ENCODE data around the gene RHOF. TPM values are rescaled to one million over a fixed set of nuclear protein-coding genes. Genes with fewer than 3 reads are reported as not detected.
A peak's percentile ranks its signal among the peaks of the same experiment; 100 is the strongest.

Gene RHOF, protein sequence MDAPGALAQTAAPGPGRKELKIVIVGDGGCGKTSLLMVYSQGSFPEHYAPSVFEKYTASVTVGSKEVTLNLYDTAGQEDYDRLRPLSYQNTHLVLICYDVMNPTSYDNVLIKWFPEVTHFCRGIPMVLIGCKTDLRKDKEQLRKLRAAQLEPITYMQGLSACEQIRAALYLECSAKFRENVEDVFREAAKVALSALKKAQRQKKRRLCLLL
- 7.8 TPM for total RNA-seq

GRCh38 chr12:121793440-121793837 is at the start of gene RHOF:
Gene RHOF, minus strand, starts transcription at chr12:121793688. Its CDS starts 55 bp downstream, at chr12:121793633.
- DNase-seq = no peak

DNA sequence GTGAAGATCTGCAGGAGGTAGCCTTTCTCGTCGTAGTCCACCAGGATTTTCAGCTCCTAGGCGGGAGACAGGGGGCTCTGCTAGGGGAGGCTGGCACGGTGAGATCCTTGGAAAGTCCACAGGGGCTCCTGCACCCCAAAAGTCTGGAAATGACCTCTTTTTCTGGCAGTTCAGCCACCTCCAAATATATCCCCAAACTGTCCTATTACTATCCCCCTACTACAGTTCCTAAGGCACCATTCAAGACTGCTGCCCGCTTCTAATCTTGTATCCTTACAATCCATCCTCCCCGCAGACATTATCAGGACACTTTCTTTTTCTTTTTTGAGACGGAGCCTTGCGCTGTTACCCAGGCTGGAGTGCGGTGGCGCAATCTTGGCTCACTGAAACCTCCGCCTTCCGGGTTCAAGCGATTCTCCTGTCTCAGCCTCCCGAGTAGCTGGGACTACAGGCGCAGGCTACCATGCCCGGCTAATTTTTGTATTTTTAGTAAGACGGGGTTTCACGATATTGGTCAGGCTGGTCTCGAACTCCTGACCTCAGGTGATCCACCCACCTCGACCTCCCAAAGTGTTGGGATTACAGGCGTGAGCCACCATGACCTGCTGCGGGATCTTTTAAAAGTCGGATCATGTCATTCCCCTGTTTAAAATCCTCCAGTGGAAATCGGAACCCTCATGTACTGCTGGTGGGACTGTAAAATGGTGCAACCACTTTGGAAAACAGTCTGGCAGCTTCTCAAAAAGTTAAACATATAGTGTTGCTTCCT is 46.7 kb upstream of the RHOF start:
- DNase-seq = no peak

DNA sequence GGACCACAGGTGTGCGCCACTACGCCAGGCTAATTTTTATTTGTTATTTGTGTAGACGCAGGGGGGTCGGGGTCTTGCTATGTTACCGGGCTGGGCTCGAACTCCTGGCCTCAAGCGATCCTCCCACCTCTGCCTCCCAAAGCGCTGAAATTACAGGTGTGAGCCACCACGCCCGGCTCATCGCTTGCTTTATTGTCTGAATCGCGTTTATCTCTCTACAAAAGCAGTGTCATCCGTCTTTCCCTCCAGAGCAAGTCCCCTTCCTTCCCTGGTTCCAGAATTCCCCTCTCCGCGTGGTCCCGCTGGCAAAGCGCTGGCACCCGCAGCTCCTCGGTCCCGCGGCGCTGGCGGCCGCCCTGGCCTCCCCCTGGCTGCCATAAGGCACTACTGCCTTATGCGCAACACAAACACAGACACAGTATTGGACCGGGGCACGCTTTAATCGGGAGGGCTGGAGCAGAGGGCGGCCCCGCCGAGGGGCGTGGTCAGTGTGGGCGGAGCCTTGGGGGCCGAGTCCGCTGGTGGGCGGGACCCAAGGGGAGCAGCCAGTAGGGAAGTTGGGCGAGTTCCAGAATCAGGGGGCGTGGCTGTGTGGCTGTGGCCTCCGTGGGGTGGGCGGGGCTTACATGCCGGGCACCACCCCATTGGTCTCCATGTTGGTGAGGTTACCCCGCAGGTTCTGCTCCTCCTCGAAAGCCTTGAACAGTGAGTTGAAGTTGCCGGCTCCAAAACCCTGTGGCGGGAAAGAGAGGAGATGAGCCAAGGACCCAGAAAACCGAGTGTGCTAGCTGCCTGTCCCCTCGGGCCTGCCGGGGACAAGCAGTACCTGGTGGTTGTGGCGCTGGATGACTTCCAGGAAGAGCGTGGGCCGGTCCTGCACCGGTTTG is 45.9 kb upstream of the RHOF start:
- DNase-seq = peak; percentile 98

- DNase-seq = no peak
Measured at GRCh38 chr12:121838126-121838525, 44.6 kb upstream of the RHOF start.

DNA sequence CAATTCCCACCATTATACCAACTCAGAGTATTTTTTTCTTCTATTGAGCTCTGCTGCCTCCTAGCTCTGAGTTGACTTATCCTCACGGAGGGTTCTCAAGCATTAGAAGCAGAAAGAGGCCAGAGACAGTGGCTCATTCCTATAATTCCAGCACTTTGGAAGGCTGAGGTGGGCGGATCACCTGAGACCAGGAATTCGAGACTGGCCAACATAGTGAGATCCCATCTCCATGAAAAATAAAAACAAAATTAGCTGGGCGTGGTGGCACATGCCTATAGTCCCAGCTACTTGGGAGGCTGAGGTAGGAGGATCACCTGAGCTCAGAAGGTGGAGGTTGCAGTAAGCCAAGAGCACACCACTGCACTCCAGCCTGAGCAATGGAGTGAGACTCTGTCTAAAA is 44.2 kb upstream of the RHOF start:
- no peak for DNase-seq

DNA sequence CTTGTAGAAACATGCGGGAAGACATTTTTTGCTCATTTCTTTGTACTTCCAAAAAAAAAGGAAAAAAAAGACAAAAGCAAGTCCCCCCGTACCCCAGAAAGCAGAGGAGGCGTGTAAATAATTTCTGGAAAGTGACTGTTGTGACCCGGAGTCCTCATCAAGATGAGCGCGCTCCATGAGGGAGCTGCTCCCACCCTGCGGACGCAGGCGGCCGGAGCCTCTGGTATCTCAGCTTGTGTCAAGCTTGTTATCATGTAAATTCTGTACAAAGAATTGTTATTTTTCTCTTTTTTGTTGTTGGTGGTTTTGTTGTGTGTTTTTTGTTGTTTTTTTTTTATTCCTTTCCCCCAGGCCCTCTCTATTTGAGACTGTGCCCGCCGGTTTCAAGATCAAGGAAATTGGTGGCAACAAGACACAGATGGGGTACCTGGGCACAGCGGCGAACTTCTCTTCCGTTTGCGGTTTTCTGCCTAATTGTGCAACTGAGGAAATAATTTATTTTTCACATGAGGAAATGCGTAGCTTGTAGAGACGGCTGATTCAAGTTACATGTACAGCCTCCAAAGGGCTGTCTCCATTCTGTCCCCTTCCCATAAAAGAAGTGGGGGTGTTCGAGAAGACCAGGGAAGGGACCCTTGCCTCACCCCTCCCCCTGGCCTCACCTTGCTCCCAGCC is 38.2 kb upstream of the RHOF start:
- no peak for DNase-seq

DNA sequence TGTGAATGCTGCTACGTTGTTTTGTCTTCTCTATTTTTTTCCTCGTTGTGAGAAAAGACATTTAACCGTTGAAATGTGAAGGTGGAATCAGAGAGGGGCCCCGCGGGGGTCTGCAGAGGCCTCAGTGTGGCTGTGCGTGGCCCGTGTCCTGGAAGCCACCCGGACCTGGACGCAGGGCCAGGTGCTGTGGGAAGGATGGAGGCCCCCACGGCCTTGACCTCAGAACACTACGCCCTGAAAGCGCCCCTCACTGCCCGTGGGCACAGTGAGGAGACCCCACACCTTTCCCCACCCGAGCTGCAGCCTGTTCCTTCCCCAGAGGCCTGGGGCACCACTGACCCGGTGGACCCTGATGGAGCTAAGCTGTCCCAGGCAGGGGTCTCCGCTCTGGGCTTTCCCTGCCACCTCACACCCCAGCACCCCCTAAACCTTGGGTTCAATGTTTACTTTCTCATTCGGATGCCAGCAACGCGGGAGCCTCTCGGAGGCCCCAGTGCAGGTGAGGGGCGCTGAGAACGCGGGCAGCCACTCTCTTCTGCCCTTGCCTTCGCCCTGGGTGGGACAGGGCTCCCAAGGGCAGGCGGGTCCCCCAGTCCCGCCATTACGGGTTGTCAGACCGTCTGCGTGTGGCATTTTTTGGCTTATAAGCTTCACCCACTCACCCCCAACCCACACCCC is 37.2 kb upstream of the RHOF start:
- no peak for DNase-seq

DNA sequence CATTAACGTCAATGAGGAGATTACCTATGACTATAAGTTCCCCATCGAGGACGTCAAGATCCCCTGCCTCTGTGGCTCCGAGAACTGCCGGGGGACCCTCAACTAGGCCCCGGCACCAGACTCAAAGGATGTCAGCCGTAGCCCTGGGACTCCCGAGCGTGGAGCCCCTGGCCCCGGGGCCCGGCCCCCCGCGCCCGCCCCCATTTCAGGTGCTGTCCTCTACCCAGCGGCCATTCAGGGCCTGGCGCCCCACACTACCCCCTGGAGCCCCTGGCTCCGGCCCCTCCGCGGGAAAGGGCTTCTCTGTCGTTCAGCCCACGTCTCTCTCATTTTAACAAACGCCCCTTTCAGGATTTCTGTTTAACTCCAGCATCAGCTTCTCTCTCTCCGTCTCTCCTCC is 36.6 kb upstream of the RHOF start:
- no peak for DNase-seq

GRCh38 chr12:121829250-121829918 is 35.9 kb upstream of the RHOF start:
- no peak for DNase-seq

DNA sequence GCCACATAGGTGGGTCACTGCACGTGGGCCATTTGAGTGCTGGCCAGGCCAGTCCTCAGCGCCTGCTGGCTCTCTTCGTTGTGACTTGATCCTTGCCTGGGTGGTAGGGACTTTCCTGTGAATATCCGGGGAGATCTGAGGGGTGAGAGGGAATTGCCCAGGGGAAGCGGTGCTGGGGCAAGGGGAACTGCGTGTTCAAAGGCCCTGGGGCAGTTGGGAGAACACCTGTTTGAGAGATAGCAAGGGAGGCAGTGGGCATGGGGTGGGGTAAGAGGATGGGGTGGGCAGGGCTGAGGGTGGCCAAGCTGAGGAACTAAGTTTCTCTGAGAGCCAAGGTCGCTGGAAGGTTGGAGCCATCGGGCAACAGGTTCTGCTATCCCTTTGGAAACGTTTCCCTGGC is 35.3 kb upstream of the RHOF start:
- no peak for DNase-seq

DNA sequence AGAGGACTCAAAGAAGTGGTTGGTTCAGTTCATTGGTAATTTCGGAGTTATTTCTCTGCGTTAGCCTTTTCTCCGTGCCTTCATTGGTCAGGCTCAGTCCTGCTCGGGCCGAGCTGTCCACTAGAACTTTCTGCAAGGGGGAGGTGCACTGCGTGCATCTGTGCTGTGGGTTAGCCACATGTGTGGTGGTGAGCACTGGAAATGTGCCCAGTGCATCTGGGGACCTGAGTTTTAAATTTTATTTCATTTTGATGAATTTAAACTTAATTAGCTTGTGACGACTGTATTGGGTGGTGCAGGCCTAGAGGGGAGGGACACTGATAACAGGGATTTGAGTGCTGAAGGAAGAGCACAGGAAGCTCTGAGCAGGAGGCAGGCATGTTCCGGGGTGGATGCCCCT is 34.8 kb upstream of the RHOF start:
- no peak for DNase-seq

DNA sequence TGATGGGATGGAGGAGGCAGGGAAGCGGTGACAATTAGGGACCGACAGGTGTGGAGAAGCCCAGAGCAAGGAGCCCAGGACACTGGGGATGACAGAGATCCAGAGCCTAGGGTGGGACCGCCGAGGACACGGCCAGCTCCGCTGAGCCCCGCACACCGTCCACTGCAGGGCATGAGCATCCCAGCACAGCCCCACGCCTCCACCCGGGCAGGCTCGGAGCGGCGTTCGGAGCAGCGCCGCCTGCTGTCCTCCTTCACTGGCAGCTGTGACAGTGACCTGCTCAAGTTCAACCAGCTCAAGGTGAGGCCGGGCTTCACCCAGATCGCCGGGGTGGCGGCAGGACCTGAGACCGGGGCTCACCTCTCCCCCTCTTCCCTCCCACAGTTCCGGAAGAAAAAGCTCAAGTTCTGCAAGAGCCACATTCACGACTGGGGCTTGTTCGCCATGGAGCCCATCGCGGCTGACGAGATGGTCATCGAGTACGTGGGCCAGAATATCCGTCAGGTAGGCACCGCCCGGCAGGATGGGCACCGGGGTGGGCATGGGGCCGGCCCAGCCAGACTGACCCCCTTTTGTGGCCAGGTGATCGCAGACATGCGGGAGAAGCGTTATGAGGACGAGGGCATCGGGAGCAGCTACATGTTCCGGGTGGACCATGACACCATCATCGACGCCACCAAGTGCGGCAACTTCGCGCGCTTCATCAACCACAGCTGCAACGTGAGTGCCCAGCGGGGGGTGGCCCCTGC is 34.0 kb upstream of the RHOF start:
- DNase-seq = no peak

GRCh38 chr12:121826318-121827150 is 33.0 kb upstream of the RHOF start:
- DNase-seq = no peak

- no peak for DNase-seq
Measured at GRCh38 chr12:121825041-121825523, 31.6 kb upstream of the RHOF start.

DNA sequence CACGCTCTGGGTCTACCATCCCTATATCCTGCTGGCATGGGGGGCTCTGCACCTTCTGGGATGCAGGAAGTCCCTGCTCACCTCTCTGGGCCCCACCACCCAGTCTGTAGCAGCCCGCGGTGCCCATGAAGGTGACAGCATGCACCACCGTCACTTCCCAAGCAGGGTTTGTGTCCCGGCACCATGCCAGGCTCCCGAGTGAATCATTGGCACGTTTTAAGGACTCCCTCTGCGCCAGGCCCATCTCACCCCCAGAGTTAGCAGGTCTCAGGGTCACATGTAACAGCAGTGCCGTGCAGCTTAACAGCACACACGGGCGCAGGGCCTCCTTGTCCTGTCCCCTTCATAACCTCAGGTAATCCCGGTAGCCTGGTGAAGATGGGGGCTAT is 30.2 kb upstream of the RHOF start:
- DNase-seq = no peak

DNA sequence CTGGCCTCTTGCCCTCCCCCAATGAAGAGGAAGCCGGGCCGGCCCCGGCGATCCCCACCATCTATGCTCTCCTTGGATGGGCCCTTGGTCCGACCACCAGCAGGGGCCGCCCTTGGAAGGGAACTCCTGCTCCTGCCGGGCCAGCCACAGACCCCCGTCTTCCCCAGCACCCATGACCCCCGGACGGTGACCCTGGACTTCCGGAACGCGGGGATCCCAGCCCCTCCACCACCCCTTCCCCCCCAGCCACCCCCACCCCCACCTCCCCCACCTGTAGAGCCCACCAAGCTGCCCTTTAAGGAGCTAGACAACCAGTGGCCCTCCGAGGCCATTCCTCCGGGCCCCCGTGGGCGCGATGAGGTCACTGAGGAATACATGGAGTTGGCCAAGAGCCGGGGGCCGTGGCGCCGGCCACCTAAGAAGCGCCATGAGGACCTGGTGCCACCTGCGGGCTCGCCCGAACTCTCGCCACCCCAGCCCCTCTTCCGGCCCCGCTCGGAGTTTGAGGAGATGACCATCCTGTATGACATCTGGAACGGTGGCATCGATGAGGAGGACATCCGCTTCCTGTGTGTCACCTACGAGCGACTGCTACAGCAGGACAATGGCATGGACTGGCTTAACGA is 29.7 kb upstream of the RHOF start:
- no peak for DNase-seq

GRCh38 chr12:121822393-121823100 is 29.1 kb upstream of the RHOF start:
- no peak for DNase-seq

- DNase-seq = no peak
Measured at GRCh38 chr12:121820056-121820455, 26.6 kb upstream of the RHOF start.

Measured in tongue (tissue), 2 donors.